ENCODE data around the gene TNIK.

The TNIK gene

GRCh38 chr3:171049861-171050444 lies 410.3 kb downstream of the TNIK start:
- H3K9ac ChIP-seq: no peak overlapping the region
- H3K4me1 ChIP-seq: no peaks in the 10 kb centered on the region
- no peaks in the 10 kb centered on the region for H3K9me3 ChIP-seq (ENCODE audit: control insufficient read depth, low read length)
- H3K36me3 ChIP-seq (ENCODE audit: control insufficient read depth, insufficient read depth, low read length): no peaks in the 10 kb centered on the region
- H3K79me2 ChIP-seq: no peaks in the 10 kb centered on the region
- no peak overlapping the region for H3K4me2 ChIP-seq (ENCODE audit: low read length)
- H2AFZ ChIP-seq: no peak overlapping the region
- TF ChIP-seq CTCF (IDR thresholded peaks at IDR 0.05): peak; percentile 51
- H3K27ac ChIP-seq: no peak overlapping the region
- no peaks in the 10 kb centered on the region for H3K27me3 ChIP-seq (ENCODE audit: control insufficient read depth, insufficient read depth, low read length)
- H3K4me3 ChIP-seq (ENCODE audit: low read depth, low read length): no peak overlapping the region

- Histone ChIP-seq H3K36me3 (ENCODE audit: control insufficient read depth, insufficient read depth, low read length) (no peaks in the 10 kb centered on the region), H3K79me2 (no peaks in the 10 kb centered on the region), H3K27ac (no peak overlapping the region), H3K9me3 (ENCODE audit: control insufficient read depth, low read length) (no peaks in the 10 kb centered on the region), H2AFZ (no peak overlapping the region), H3K9ac (no peak overlapping the region), H3K4me3 (ENCODE audit: low read depth, low read length) (no peak overlapping the region), H3K27me3 (ENCODE audit: control insufficient read depth, insufficient read depth, low read length) (no peaks in the 10 kb centered on the region), H3K4me2 (ENCODE audit: low read length) (no peak overlapping the region), H3K4me1 (no peaks in the 10 kb centered on the region)
- no peak for TF ChIP-seq CTCF (IDR thresholded peaks at IDR 0.05)
Measured at GRCh38 chr3:171046760-171047159, 413.4 kb downstream of the TNIK start.

GRCh38 chr3:171044835-171045793 lies 415.1 kb downstream of the TNIK start:
- Histone ChIP-seq H3K9me3 (ENCODE audit: control insufficient read depth, low read length) (no peaks in the 10 kb centered on the region), H2AFZ (no peak overlapping the region), H3K9ac (no peak overlapping the region), H3K27me3 (ENCODE audit: control insufficient read depth, insufficient read depth, low read length) (no peaks in the 10 kb centered on the region), H3K79me2 (no peaks in the 10 kb centered on the region), H3K4me3 (ENCODE audit: low read depth, low read length) (no peak overlapping the region), H3K27ac (no peak overlapping the region), H3K4me1 (no peaks in the 10 kb centered on the region), H3K4me2 (ENCODE audit: low read length) (no peak overlapping the region), H3K36me3 (ENCODE audit: control insufficient read depth, insufficient read depth, low read length) (no peaks in the 10 kb centered on the region)
- no peak for TF ChIP-seq CTCF (IDR thresholded peaks at IDR 0.05)

- no peaks in the 10 kb centered on the region for H3K9me3 ChIP-seq (ENCODE audit: control insufficient read depth, low read length)
- H2AFZ ChIP-seq: no peak overlapping the region
- no peaks in the 10 kb centered on the region for H3K79me2 ChIP-seq
- no peak for TF ChIP-seq CTCF (IDR thresholded peaks at IDR 0.05)
- no peak overlapping the region for H3K27ac ChIP-seq
- H3K9ac ChIP-seq: no peak overlapping the region
- H3K4me2 ChIP-seq (ENCODE audit: low read length): no peak overlapping the region
- no peaks in the 10 kb centered on the region for H3K4me1 ChIP-seq
- H3K4me3 ChIP-seq (ENCODE audit: low read depth, low read length): no peak overlapping the region
- H3K36me3 ChIP-seq (ENCODE audit: control insufficient read depth, insufficient read depth, low read length): no peaks in the 10 kb centered on the region
- no peaks in the 10 kb centered on the region for H3K27me3 ChIP-seq (ENCODE audit: control insufficient read depth, insufficient read depth, low read length)
Measured at GRCh38 chr3:171044384-171044783, 415.8 kb downstream of the TNIK start.
